GM19035 (cell line): Measurements from ENCODE around the gene CDC25A.

Experiments used
- ATAC-seq: cut with Tn5 transposase; IDR thresholded peaks from one replicate; pipeline ENCODE4 v1.9.1; 2021; ENCODE audit not compliant: unreplicated experiment

Gene CDC25A

GRCh38 chr3:48110463-48110862 is 77.8 kb downstream of the CDC25A start:
- ATAC-seq, result no peak

- ATAC-seq, result no peak
These were observed 81.0 kb downstream of the CDC25A start for GRCh38 chr3:48107227-48107626.
